Stimulated activated CD8-positive, alpha-beta memory T cell treated with anti-CD3 and anti-CD28 coated beads, Interleukin-12 subunit alpha, Interleukin-12 subunit beta, amount 100 ng/mL, for 4 hours (primary cell): ENCODE data around the gene CEP192.
"Not testable (repeated sequence)": the region's sequence is repeated elsewhere in the genome, so short reads cannot be mapped to it uniquely, and the experiment has no call there.

Source experiments
- DNase-seq: peaks from one replicate; pipeline ENCODE4 v3.0.0-alpha.2; 2020; ENCODE audit warnings: low read depth

CEP192 gene

GRCh38 chr18:13028869-13029268, 37.7 kb downstream of the CEP192 start:
- no peak for DNase-seq

- DNase-seq: no peak
Measured at GRCh38 chr18:13032173-13032572, 41.0 kb downstream of the CEP192 start.

- no peak for DNase-seq
Measured at GRCh38 chr18:13035249-13035914, 44.2 kb downstream of the CEP192 start.

- DNase-seq: no peak
Measured at GRCh38 chr18:13036622-13037320, 45.6 kb downstream of the CEP192 start.

GRCh38 chr18:13039806-13040205, 48.6 kb downstream of the CEP192 start:
- no peak for DNase-seq

- no peak for DNase-seq
Measured at GRCh38 chr18:13043066-13043465, 51.9 kb downstream of the CEP192 start.

GRCh38 chr18:13048061-13048595, 57.0 kb downstream of the CEP192 start:
- DNase-seq: no peak

GRCh38 chr18:13051159-13051558, 60.0 kb downstream of the CEP192 start:
- DNase-seq: no peak

GRCh38 chr18:13051950-13052349, 60.8 kb downstream of the CEP192 start:
- no peak for DNase-seq

GRCh38 chr18:13054336-13054735, 63.2 kb downstream of the CEP192 start:
- no peak for DNase-seq

GRCh38 chr18:13061630-13062189, 70.5 kb downstream of the CEP192 start:
- no peak for DNase-seq

- DNase-seq: no peak
Measured at GRCh38 chr18:13067124-13067523, 76.0 kb downstream of the CEP192 start.

- DNase-seq: no peak
Measured at GRCh38 chr18:13067966-13068365, 76.8 kb downstream of the CEP192 start.

GRCh38 chr18:13070460-13070859, 79.3 kb downstream of the CEP192 start:
- DNase-seq: no peak

GRCh38 chr18:13076886-13077285, 85.7 kb downstream of the CEP192 start:
- DNase-seq: no peak

GRCh38 chr18:13077473-13077872, 86.3 kb downstream of the CEP192 start:
- no peak for DNase-seq

- DNase-seq: not testable (repeated sequence)
Measured at GRCh38 chr18:13078065-13078464, 86.9 kb downstream of the CEP192 start.

- DNase-seq: no peak
Measured at GRCh38 chr18:13086906-13087305, 95.7 kb downstream of the CEP192 start.

- no peak for DNase-seq
Measured at GRCh38 chr18:13095466-13095865, 104.3 kb downstream of the CEP192 start.

GRCh38 chr18:13096232-13096631, 105.1 kb downstream of the CEP192 start:
- no peak for DNase-seq

- no peak for DNase-seq
Measured at GRCh38 chr18:13096719-13097118, 105.6 kb downstream of the CEP192 start.

- DNase-seq: not testable (repeated sequence)
Measured at GRCh38 chr18:13098104-13098503, 106.9 kb downstream of the CEP192 start.

- no peak for DNase-seq
Measured at GRCh38 chr18:13099113-13099512, 108.0 kb downstream of the CEP192 start.
